NAMALWA (cell line): ENCODE data around the gene SMAD1.
"Not testable (repeated sequence)": the region's sequence is repeated elsewhere in the genome, so short reads cannot be mapped to it uniquely, and the experiment has no call there.

Source experiments
- DNase-seq: peaks from one replicate; pipeline ENCODE4 v3.0.0-alpha.2; 2015; ENCODE audit warnings: low spot score

The SMAD1 gene

GRCh38 chr4:145564540-145564939 is 82.9 kb downstream of the SMAD1 start:
- no peak for DNase-seq

GRCh38 chr4:145565328-145565727 is 83.7 kb downstream of the SMAD1 start:
- no peak for DNase-seq

DNA sequence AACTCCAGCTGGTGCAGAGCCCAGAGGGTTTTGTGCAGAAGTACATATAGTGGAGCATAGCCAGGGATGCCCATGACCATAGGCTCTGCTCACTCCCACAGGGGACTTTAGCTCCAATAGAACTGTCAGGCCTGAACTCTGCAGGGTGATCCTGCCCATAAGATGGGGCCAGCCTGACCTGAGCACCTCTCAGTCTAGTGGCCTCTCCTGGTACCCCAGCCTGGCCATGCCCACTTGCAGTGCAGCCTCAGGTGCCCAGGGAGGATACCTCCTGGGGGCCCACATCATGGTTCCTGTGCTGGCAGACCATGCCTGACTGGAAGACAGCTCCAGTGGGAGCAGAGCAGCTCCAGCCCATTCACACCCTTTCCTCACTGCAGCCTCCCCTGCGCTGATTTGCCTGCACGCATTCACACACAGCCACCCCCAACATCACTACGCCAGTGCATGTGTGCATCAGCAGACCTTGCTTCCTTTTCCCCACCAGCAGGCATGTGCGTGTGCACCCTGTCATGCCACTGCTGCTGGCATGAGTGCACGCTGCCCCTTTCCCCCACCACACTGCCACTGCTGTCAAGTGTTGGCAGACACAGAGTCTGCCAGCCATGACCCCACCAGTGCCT is 84.5 kb downstream of the SMAD1 start:
- DNase-seq, result no peak

DNA sequence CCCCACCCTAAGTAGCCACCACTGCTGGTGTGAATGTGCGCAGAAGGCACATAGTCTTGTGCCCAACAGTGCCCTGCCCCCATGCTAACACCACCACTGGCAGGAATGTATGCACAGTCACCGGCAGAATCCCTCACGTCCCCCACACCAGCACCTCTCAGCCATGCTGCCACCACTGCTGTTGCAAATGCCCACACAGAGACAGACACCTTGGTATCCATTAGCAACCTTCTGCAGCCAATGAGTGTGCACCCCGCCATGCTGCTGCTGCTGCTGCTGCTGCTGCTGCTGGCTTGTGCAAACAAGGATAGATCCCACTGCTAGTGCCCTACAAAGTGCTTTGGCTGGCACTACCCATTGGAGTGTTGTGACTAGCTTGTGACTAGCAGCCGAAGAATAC is 85.1 kb downstream of the SMAD1 start:
- DNase-seq, result no peak

GRCh38 chr4:145567516-145567915 is 85.9 kb downstream of the SMAD1 start:
- no peak for DNase-seq

GRCh38 chr4:145574546-145574945 is 92.9 kb downstream of the SMAD1 start:
- not testable (repeated sequence) for DNase-seq

- DNase-seq, result no peak
These were observed 99.3 kb downstream of the SMAD1 start for GRCh38 chr4:145580906-145581305.

DNA sequence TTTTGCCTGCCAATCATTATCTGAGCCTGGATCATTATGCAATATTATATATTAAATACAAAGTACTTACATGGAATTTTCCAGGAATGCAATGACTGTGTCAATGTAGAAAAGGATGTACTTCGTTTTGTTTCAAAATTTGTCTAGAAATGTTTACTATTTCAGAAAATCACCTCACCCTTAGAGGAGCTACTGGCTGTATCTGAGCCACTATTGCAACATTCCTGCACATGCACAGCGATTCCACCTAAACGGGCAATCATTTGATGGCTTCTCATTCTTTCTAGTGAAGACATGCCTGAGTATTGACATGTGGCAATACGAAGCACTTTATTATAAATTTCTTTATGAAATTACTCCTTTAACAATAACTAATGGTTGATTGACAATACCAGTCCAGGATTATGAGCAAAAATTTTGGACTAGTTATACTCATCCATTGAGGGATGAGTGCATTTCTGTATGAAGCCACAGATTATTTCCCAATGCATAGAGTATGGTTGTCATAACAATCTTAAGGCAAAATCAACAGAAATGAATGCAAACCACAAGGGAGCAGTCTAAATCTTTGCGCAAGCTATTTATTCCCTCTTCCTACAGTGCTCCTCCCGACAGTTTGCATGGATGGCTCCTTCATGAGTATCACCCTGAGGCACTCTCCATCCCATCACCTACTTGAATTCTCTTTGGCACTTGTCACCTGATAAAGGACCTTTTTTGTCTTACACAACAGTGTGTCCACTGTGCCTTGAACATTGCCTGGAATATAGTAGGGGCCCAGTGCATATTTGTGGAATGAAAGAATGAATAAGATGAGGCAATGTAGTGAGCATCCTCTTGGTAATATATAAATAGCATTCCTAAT is 101.8 kb downstream of the SMAD1 start:
- DNase-seq, result no peak

DNA sequence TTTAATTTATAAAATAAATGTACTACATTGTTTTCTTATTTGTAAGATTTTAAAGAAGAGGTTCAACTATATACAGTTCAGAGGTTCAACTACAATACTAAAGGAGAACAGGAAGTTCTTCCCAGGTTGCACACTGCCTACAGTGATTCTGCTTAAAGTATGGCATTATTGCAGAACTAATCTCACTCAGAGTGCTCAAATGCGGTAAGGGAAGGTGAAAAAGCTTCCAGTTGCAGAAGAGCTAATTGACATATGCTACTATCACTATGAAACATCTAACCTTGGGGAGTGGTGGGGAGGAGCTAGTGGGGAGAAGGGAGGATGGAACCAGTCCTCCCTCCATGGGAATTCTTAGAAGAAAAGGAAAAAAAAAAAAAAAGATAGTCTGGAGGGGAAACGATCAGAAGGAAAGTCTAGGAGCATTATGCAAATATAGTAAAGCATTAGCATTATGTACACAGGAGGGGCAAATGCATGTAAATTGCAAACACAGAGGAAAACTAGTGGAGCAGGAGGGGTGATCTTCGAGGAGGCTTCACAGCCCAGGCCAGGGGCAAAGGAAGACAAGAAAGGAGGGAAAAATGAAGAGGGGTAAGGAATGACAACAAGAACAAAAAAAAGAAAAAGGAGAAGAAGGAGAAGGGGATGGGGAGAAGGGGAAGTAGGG is 105.6 kb downstream of the SMAD1 start:
- no peak for DNase-seq

DNA sequence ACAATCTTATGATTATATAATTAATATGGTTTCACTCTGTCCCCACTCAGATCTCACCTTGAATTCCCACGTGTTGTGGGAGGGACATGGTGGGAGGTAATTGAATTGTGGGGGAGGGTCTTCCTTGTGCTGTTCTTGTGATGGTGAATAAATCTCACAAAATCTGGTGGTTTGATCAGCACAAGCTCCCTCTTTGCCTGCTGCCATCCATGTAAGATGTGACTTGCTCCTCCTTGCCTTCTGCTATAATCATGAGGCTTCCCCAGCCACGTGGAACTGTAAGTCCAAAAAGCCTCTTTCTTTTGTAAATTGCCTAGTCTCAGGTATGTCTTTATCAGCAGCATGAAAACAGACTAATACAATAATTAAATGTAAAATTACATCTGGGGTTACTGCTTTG is 107.7 kb downstream of the SMAD1 start:
- not testable (repeated sequence) for DNase-seq

DNA sequence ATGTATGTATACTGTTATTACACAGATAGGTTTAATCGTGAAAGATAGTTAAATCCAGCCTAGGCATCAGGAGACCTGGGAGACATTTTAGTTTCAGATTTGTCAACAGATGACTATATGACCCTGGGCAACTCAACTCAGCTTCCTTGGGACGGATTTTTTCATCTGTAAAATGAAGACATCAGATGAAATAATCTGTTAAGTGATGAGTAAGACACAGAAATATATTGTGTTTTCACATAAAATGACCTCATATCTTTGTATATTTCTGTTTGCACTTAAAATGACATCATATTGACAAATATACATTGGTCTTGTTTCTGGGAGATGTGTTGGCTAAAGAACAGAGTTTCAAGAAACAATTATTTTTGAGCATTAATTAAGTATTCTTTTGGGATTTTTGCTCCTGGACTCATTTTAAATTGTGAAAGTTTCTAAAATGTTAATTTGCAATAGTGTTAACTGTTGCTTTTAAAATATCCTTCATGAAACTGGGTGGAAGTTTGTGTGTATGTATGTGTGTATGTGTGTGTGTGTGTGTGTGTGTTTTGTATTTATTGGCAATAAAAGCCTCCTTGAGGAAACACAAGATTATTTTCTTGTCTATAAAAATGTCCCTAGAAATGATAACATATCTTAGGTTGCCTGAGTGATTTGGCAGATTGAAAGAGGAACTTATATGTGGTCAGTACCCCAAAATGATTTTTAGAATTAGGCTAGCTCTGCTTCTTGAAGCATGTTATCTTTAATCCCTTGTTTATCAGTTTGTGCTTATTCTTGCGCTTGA is 108.5 kb downstream of the SMAD1 start:
- no peak for DNase-seq

DNA sequence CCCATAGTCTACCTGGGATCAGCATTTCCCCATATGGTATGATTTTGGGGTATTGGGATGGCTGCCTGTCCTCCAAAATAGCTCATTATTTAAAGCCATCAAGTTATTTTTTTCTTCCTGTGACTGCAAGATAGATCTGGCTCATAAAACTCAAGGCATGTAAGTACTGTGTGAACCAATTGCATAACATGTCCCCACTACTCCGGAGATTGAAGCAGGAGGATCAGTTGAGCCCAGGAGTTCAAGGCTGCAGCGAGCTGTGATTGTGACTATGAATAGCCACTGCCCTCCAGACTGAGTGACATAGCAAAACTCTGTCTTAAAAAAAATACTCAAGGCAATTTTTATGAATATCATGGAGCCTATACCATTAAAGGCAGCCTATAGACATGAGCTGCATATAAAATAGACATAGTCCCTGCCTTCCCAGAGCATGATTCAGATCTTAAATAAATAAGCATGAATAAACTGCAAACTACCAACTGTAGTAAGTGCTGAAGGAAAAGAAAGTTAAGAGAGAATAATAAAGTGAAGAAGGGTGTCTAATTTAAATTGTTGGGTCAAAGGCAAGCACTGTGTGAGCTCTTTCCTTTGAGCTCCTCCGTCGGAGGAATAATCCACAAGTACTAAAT is 120.6 kb downstream of the SMAD1 start:
- no peak for DNase-seq

- DNase-seq, result no peak
These were observed 124.3 kb downstream of the SMAD1 start for GRCh38 chr4:145605941-145606340.
